Liver (tissue), 9 donors: ENCODE data around the gene KDM4C. TPM values are rescaled to one million over a fixed set of nuclear protein-coding genes. Genes with fewer than 3 reads are reported as not detected.

Experiments
- DNase-seq: peaks from one replicate; pipeline ENCODE4 v3.0.0-alpha.2; 2017; ENCODE audit warnings: low spot score
- H3K27ac ChIP-seq, 2 donors: one replicate each; pipeline ENCODE4 v1.7.0; 2013; ENCODE audit warnings: inconsistent platforms in 2 of 2, low read length in 2 of 2, control low read depth in 1 of 2, low read depth in 1 of 2, mild to moderate bottlenecking in 1 of 2
- H3K27me3 ChIP-seq, 4 donors: one replicate each; pipeline versions ENCODE4 v1.6.1 to v1.7.0; 2013; ENCODE audit warnings: low read length in 3 of 4, inconsistent platforms in 1 of 4, mild to moderate bottlenecking in 1 of 4, moderate library complexity in 1 of 4; ENCODE audit not compliant: control insufficient read depth in 4 of 4, insufficient read depth in 4 of 4
- H3K36me3 ChIP-seq, 4 donors: one replicate each; pipeline versions ENCODE4 v1.6.1 to v1.7.0; 2013; ENCODE audit warnings: low read length in 3 of 4, mild to moderate bottlenecking in 3 of 4, low read depth in 1 of 4, moderate library complexity in 1 of 4; ENCODE audit not compliant: control insufficient read depth in 4 of 4, insufficient read depth in 3 of 4
- H3K4me1 ChIP-seq, 4 donors: one replicate each; pipeline versions ENCODE4 v1.6.1 to v1.7.0; 2013; ENCODE audit warnings: low read length in 3 of 4, mild to moderate bottlenecking in 3 of 4, moderate library complexity in 1 of 4; ENCODE audit not compliant: control insufficient read depth in 4 of 4, insufficient read depth in 4 of 4
- H3K4me3 ChIP-seq, 3 donors: one replicate each; pipeline versions ENCODE4 v1.6.1 to v1.7.0; 2013; ENCODE audit warnings: low read length in 3 of 3, control low read depth in 1 of 3, low read depth in 1 of 3, mild to moderate bottlenecking in 1 of 3
- H3K9ac ChIP-seq, 2 donors: one replicate each; pipeline ENCODE4 v1.7.0; 2013; ENCODE audit warnings: low read length in 2 of 2, mild to moderate bottlenecking in 2 of 2, moderate library complexity in 2 of 2, control low read depth in 1 of 2, low read depth in 1 of 2
- H3K9me3 ChIP-seq, 4 donors: one replicate each; pipeline versions ENCODE4 v1.6.1 to v1.7.0; 2013; ENCODE audit warnings: low read length in 3 of 4; ENCODE audit not compliant: control insufficient read depth in 4 of 4
- EGR1 ChIP-seq, 2 donors: IDR thresholded peaks; 2 replicates each; pipeline ENCODE4 v1.6.1; 2016 to 2018; ENCODE audit warnings: antibody characterized with exemption in 2 of 2, low read depth in 2 of 2
- FOXA1 ChIP-seq: IDR thresholded peaks from 2 replicates; pipeline ENCODE4 v1.6.1; 2016; ENCODE audit warnings: antibody characterized with exemption
- FOXA2 ChIP-seq: IDR thresholded peaks from 2 replicates; pipeline ENCODE4 v1.6.1; 2016; ENCODE audit warnings: antibody characterized with exemption
- GABPA ChIP-seq, 2 donors: IDR thresholded peaks in 1 of 2; conservative IDR thresholded peaks in 1 of 2; 2 replicates each; pipeline ENCODE4 v1.6.1; 2016; ENCODE audit warnings: antibody characterized with exemption in 2 of 2, mild to moderate bottlenecking in 1 of 2, moderate library complexity in 1 of 2
- HNF4A ChIP-seq, 2 donors: conservative IDR thresholded peaks; 2 replicates each; pipeline ENCODE4 v1.6.1; 2016; ENCODE audit warnings: antibody characterized with exemption in 2 of 2, mild to moderate bottlenecking in 2 of 2
- HNF4G ChIP-seq: IDR thresholded peaks from 2 replicates; pipeline ENCODE4 v1.6.1; 2016; ENCODE audit warnings: antibody characterized with exemption
- JUND ChIP-seq, 2 donors: IDR thresholded peaks; 2 replicates each; pipeline ENCODE4 v1.6.1; 2016; ENCODE audit warnings: antibody characterized with exemption in 2 of 2
- NR2F2 ChIP-seq: IDR thresholded peaks from 2 replicates; pipeline ENCODE4 v1.6.1; 2016; ENCODE audit warnings: antibody characterized with exemption
- RAD21 ChIP-seq, 2 donors: IDR thresholded peaks; 2 replicates each; pipeline ENCODE4 v1.6.1; 2016; ENCODE audit warnings: antibody characterized with exemption in 2 of 2, mild to moderate bottlenecking in 2 of 2
- REST ChIP-seq: IDR thresholded peaks from 2 replicates; pipeline ENCODE4 v1.6.1; 2016; ENCODE audit warnings: antibody characterized with exemption, mild to moderate bottlenecking
- RXRA ChIP-seq, 2 donors: IDR thresholded peaks; 2 replicates each; pipeline ENCODE4 v1.6.1; 2017 to 2018; ENCODE audit warnings: antibody characterized with exemption in 2 of 2, mild to moderate bottlenecking in 1 of 2
- SP1 ChIP-seq: IDR thresholded peaks from 2 replicates; pipeline ENCODE4 v1.6.1; 2018; ENCODE audit warnings: antibody characterized with exemption, mild to moderate bottlenecking
- TAF1 ChIP-seq: conservative IDR thresholded peaks from 2 replicates; pipeline ENCODE4 v1.6.1; 2016; ENCODE audit warnings: antibody characterized with exemption, mild to moderate bottlenecking
- YY1 ChIP-seq: IDR thresholded peaks from 2 replicates; pipeline ENCODE4 v1.6.1; 2016; ENCODE audit warnings: antibody characterized with exemption, mild to moderate bottlenecking
- WGBS: extraction: QIAGEN DNeasy Blood & Tissue Kit; methylation state at CpG from one replicate; pipeline ENCODE4 v1.1.7; 2013; 5-methylcytosine and 5-hydroxymethylcytosine counted together
- polyA plus RNA-seq, 2 donors: library from polyadenylated mRNA; stranded (reverse) in 1 of 2; unstranded in 1 of 2; fragments of 200-250 nt in 1 of 2; fragments of >200 nt in 1 of 2; fragmentation: Nextera tagmentation in 1 of 2; extraction: Ambion mirVana in 1 of 2; gene quantifications; one replicate each; pipeline versions ENCODE4 v1.2.1 to v1.2.3, GENCODE V29; 2013 to 2015
- total RNA-seq, 2 donors: library from RNA; depleted of rRNA; stranded (reverse); fragments of >200 nt; gene quantifications; one replicate each; pipeline ENCODE4 v1.2.3, GENCODE V29; 2014
- TF ChIP-seq, protein P1 (sequence below): fragments of 150-350 bp; IDR thresholded peaks from 2 replicates; pipeline ENCODE4 v1.5.1; 2017; ENCODE audit warnings: improper control_type of control experiment, low read depth, low read length; ENCODE audit not compliant: missing input control
- TF ChIP-seq, protein P2 (sequence below): IDR thresholded peaks from 2 replicates; pipeline ENCODE4 v1.6.1; 2016; ENCODE audit warnings: antibody characterized with exemption
- TF ChIP-seq, protein P3 (sequence below): IDR thresholded peaks from 2 replicates; pipeline ENCODE4 v1.6.1; 2016; ENCODE audit warnings: antibody characterized with exemption
- TF ChIP-seq, protein P4 (sequence below): IDR thresholded peaks from 2 replicates; pipeline ENCODE4 v1.6.1; 2016; ENCODE audit warnings: antibody characterized with exemption
- donor health status: healthy.
- donor health status: healthy.
- donor health status: healthy.
- donor health status: healthy.
- donor health status: healthy.

The KDM4C gene
- total and polyA plus RNA-seq, 4 donors: 4.3 to 40.2 (median 24.0) TPM

- TF ChIP-seq SP1: no peak
- TF ChIP-seq YY1: no peak
- TF ChIP-seq, protein P1, sequence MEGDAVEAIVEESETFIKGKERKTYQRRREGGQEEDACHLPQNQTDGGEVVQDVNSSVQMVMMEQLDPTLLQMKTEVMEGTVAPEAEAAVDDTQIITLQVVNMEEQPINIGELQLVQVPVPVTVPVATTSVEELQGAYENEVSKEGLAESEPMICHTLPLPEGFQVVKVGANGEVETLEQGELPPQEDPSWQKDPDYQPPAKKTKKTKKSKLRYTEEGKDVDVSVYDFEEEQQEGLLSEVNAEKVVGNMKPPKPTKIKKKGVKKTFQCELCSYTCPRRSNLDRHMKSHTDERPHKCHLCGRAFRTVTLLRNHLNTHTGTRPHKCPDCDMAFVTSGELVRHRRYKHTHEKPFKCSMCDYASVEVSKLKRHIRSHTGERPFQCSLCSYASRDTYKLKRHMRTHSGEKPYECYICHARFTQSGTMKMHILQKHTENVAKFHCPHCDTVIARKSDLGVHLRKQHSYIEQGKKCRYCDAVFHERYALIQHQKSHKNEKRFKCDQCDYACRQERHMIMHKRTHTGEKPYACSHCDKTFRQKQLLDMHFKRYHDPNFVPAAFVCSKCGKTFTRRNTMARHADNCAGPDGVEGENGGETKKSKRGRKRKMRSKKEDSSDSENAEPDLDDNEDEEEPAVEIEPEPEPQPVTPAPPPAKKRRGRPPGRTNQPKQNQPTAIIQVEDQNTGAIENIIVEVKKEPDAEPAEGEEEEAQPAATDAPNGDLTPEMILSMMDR: no peak
- TF ChIP-seq HNF4G: no peak
- TF ChIP-seq EGR1 (IDR thresholded peaks at IDR 0.05; ENCODE audit: low read depth in 2 of 2): no peak
- TF ChIP-seq RXRA (IDR thresholded peaks at IDR 0.05): no peak
- no peak for TF ChIP-seq HNF4A (conservative IDR thresholded peaks at IDR 0.05)
- TF ChIP-seq FOXA1: no peak
- TF ChIP-seq, protein P2, sequence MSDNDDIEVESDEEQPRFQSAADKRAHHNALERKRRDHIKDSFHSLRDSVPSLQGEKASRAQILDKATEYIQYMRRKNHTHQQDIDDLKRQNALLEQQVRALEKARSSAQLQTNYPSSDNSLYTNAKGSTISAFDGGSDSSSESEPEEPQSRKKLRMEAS: no peak
- TF ChIP-seq, protein P3, sequence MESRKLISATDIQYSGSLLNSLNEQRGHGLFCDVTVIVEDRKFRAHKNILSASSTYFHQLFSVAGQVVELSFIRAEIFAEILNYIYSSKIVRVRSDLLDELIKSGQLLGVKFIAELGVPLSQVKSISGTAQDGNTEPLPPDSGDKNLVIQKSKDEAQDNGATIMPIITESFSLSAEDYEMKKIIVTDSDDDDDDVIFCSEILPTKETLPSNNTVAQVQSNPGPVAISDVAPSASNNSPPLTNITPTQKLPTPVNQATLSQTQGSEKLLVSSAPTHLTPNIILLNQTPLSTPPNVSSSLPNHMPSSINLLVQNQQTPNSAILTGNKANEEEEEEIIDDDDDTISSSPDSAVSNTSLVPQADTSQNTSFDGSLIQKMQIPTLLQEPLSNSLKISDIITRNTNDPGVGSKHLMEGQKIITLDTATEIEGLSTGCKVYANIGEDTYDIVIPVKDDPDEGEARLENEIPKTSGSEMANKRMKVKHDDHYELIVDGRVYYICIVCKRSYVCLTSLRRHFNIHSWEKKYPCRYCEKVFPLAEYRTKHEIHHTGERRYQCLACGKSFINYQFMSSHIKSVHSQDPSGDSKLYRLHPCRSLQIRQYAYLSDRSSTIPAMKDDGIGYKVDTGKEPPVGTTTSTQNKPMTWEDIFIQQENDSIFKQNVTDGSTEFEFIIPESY: no peak
- no peak for TF ChIP-seq FOXA2
- no peak for TF ChIP-seq JUND (IDR thresholded peaks at IDR 0.05)
- no peak for TF ChIP-seq GABPA (IDR thresholded peaks at IDR 0.05 in 1 of 2, conservative IDR thresholded peaks at IDR 0.05 in 1 of 2)
- no peak for TF ChIP-seq RAD21 (IDR thresholded peaks at IDR 0.05)
- TF ChIP-seq TAF1: no peak
- no peak for TF ChIP-seq REST
- TF ChIP-seq NR2F2: no peak
- TF ChIP-seq, protein P4, sequence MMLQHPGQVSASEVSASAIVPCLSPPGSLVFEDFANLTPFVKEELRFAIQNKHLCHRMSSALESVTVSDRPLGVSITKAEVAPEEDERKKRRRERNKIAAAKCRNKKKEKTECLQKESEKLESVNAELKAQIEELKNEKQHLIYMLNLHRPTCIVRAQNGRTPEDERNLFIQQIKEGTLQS: no peak
- Histone ChIP-seq H3K36me3 (peaks cover 4 to 20% (median 18%) of the 10 kb centered on the region in 4 donors), H3K4me1 (no peaks in the 10 kb centered on the region), H3K4me3 (no peak overlapping the region), H3K9me3 (no peaks in the 10 kb centered on the region), H3K27ac (no peak overlapping the region), H3K27me3 (no peaks in the 10 kb centered on the region), H3K9ac (no peak overlapping the region)
- DNase-seq: no peak
- WGBS: 95% methylated on average over 8 of the region's 8 CpGs
Measured at GRCh38 chr9:7174884-7175283, 417.1 kb downstream of the KDM4C start.
